ENCODE data around the gene DACH1. TPM values are rescaled to one million over a fixed set of nuclear protein-coding genes. Genes with fewer than 3 reads are reported as not detected.

The DACH1 gene
- total RNA-seq, 1 donor from 2014 or later = 110 TPM

- no peak for TF ChIP-seq CTCF (IDR thresholded peaks at IDR 0.05; ENCODE audit: partially characterized antibody, unreplicated experiment)
- DNase-seq = no peak
- H3K36me3 Mint-ChIP-seq (ENCODE audit: unreplicated experiment) = peaks cover 12% of the 10 kb centered on the region
- H3K27ac Mint-ChIP-seq (ENCODE audit: unreplicated experiment) = no peak overlapping the region
- H3K27me3 Mint-ChIP-seq (ENCODE audit: unreplicated experiment) = no peaks in the 10 kb centered on the region
- H3K4me1 Mint-ChIP-seq (ENCODE audit: low read depth, unreplicated experiment) = no peaks in the 10 kb centered on the region
- no peaks in the 10 kb centered on the region for H3K9me3 Mint-ChIP-seq (ENCODE audit: unreplicated experiment)
- H3K4me3 Mint-ChIP-seq (ENCODE audit: unreplicated experiment) = no peak overlapping the region
Observed at GRCh38 chr13:71394176-71394575, 472.8 kb downstream of the DACH1 start.
